CD4-positive, alpha-beta T cell treated with Interleukin-17A for 4 hours (primary cell): ENCODE data around the gene EVA1A.

Experiments used
- DNase-seq: peaks from one replicate; pipeline ENCODE4 v3.0.0-alpha.2; 2020; ENCODE audit warnings: mixed read lengths

The EVA1A gene

DNA sequence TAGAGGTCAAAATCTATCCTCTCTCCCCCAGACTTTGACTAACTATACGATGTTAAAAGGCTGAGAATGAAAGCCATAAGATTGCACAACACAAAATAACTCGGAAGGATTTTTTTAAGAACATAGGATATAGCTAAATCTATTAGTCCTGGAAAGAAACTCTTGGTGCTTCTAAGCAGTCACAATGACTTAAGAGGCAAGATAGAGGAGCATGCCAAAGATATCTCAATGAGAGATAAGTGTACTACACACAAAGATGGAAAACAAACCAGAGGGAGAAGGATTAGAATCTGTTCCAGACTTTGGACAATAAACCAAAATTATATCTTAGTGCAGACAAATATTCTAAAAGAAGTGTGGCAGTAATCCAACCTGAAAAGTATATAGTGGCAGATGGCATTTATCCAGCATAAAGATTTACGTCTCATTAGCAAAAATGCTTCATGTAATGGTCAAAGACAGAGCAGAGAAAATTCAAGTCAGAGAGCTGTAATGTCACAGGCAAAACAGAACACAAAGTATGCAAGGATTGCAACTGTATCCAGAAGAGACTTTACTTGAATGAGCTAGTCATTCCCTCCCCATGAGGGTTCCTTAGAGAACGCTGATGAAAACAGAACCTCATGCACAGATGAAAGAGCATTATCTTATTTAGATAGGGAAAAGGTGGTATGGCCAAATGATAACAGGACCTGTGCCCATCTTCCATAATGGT, 28.8 kb upstream of the EVA1A start:
- DNase-seq, result no peak

- no peak for DNase-seq
These were observed 27.3 kb upstream of the EVA1A start for GRCh38 chr2:75587954-75588587.

- no peak for DNase-seq
These were observed 26.2 kb upstream of the EVA1A start for GRCh38 chr2:75586971-75587370.

GRCh38 chr2:75582840-75583239, 22.1 kb upstream of the EVA1A start:
- no peak for DNase-seq

GRCh38 chr2:75580606-75581005, 19.9 kb upstream of the EVA1A start:
- no peak for DNase-seq

DNA sequence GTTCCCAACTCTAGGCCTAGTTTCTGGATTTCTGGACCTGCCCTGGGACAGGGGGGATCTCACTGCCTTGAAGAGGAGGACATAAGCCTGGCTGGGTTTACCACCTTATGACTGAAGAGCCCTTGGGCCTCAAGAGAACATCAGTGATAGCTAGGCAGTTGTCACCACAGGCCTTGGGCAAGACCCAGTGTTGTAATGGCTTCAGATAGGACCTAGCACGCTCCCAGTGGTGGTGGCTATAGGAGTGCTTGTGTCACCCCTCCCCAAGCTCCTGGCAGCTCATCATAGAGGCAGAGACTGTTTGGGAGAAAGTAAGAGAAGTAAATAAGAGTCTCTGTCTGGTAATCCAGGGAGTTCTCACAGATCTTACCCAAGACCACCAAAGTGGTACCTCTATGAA, 19.4 kb upstream of the EVA1A start:
- DNase-seq, result no peak

DNA sequence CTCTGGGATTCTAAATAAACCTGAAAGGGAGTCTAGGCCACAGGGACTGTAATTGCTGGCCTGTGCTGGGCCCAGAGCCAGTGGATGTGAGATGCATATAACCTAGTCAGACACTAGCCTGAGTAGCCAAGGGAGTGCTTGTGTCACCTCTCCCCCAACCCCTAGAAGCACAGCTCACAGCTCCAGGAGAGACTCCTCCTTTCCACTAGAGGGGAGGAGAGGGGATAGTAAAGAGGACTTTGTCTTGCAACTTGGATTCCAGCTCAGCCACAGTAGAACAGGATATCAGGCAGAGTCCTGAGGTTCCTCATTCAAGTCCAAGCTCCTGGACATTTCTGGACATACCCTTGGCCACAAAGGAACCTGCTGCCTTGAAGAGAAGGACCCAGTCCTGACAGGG, 18.4 kb upstream of the EVA1A start:
- DNase-seq, result no peak

GRCh38 chr2:75577280-75577679, 16.5 kb upstream of the EVA1A start:
- no peak for DNase-seq

DNA sequence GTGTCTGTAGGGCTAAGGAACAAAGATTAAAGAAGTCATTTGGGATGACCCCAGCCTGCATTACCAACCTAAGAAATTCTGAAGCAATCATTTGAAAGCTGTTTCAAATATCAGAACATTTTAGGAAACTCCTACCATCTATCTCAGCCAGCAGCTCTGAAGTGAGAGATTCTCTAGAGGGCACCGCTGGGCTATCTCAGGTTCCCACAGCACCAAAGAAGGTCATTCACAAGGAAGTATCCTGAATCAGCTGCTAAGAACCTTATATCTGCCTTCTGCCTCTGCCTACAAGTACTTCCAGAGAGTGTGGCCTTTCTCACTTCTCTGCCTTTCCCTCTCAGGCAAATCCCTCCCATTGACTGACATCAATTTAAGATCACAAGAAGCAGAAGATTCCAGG, 13.4 kb upstream of the EVA1A start:
- no peak for DNase-seq

GRCh38 chr2:75573145-75573878, 12.6 kb upstream of the EVA1A start:
- no peak for DNase-seq

- no peak for DNase-seq
These were observed 11.1 kb upstream of the EVA1A start for GRCh38 chr2:75571730-75572430.

DNA sequence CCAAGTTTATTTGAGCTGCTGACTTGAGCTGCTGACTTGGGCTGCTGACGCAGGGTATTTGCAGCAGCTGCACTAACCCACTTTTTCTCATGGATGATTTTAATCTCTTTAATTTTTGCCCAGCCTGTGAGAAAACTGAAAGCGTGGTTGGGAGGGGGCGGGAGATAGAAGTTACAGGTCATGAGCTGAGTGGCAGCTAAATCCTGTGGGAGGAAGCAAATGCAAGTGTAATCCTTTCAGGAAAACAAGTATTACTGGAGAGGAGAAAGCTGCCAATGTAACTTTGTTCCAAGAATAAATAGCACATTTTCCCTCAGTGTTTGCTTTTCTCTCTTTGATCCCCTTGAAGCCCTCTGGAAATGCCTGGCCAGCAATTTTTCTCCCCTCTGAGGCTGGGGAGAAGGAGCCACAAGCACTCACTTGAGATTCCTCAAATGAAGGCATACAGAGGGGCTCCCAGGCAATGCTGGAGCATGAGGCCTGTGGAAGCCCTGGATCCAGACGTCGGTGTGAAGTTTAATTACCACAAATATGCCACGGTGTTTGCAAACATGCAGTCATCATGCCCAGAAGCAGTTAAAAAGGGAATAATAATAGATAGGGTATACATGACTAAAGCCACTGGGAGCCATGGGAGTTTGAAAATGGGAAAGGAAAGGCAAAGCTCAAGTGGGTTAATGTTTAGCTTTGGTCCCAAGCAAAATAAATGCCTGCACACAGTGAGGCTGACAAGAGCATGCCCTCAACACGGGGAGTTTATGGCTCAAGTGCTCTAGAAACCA, 10.4 kb upstream of the EVA1A start:
- no peak for DNase-seq

- DNase-seq, result no peak
These were observed 9.5 kb upstream of the EVA1A start for GRCh38 chr2:75570024-75570947.

DNA sequence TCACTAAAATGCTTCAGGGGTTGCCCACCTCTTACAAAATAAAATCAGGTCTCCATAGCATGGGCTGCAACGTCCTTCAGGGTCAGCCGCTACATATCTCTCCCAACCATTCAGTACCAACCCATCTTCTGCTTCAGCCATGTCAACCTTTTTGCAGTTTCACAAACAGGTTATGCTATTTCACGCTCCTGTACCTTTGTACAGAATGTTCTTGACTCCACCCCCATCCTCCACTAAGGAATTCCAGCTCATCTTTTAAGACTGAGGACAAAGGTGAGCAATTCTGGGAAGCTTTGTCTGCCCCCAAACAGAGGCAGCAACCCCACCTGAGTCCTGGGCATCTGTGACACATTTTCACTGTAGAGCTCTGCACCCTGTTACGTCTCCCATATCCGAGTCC, 8.8 kb upstream of the EVA1A start:
- DNase-seq, result no peak

DNA sequence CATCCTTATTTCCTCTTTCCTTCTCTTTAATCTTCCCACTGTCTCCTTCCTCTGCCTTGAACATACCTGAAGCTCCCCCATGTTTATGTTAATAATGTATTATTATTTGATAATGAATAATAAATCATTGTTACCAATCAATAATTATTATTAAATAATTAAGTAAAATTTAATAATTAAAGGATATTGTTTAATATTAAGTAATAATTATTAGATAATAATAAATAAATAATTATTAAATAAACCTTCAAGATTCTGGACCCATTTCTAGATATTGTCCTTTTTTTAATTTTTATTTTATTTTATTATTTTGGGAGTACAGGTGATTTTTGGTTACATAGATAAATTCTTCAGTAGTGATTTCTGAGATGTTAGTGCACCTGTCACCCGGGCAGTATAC, 7.4 kb upstream of the EVA1A start:
- no peak for DNase-seq

- DNase-seq, result no peak
These were observed 5.0 kb upstream of the EVA1A start for GRCh38 chr2:75565472-75566462.

DNA sequence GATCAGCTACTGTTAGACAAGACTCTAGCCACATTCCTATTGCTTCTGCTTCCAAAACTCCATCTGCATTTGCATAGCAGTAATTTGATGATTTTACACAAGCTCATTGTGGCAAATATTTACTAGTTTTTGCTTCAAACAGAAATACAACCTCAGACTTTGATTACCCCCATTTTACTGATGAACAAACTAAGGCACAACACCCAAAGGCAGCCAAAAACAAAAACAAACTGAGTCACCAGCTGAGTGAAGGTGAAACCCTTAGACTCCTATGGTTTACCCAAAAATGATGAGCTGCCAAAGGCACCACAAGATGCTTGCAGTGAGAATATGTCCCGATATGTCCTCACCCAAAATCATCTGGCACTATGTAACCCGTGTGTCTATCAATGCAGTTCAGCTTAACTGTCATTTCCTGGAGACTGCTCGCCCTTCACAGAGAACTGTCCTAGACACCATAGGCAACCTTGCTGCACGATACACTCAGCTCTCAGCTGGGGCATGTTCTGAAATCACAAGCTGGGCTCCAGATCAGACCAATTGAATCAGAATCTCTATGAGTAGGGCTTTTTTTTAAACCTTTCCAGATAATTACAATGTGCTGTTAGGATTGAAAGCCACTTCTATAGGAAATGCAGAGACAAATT, 4.1 kb upstream of the EVA1A start:
- no peak for DNase-seq

DNA sequence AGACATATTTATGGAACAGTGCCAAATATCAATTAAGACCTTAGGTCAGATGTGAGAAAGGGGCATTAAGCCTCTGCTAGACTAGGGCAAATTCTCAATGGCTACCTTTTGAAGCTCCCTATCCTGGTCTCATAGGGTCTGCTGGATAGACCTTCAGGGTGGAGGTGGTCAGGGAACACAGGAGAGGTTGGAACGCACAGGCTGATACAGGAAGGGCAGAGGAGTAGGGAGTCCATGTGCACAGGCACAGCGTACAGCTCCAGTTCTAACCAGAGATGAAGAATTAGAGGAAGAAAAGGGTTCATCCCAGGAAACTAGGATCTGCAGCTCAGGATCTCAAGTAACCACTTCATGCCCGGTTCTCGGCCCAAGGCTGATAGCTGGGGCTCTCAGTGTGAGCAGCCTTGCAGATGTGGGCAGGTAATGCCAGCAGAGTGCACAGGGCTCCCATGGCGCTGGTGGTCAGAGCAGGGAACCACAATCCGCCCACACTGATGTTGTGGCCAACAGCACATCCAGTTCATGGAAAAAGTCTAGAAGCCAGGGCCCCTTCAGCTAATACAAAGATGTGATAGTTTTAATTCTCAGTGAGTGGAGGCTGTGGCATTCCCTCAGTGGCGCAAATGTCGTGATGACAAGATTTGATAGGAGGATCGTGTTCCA, 3.4 kb upstream of the EVA1A start:
- DNase-seq, result no peak

GRCh38 chr2:75563591-75563990, 2.9 kb upstream of the EVA1A start:
- no peak for DNase-seq
